HepG2 (cell line): ENCODE data around the gene DLL1. TPM values are rescaled to one million over a fixed set of nuclear protein-coding genes. Genes with fewer than 3 reads are reported as not detected.
A peak's percentile ranks its signal among the peaks of the same experiment; 100 is the strongest.

ENCODE experiments used
- ATAC-seq: fragments of 200-7000 bp; cut with Tn5 transposase; 3 replicates; pipeline ENCODE4 v1.9.1; 2020; ENCODE audit warnings: mild to moderate bottlenecking, moderate library complexity
- Bru-seq: library from RNA; stranded (reverse); fragments of 400-500 nt; gene quantifications from one replicate; lab custom pipeline; 2021; lab: Mats Ljungman, UMichigan
- BruChase-seq, 2 experiments: library from RNA; stranded (reverse); fragments of 400-500 nt; gene quantifications; one replicate each; lab custom pipeline; 2021; lab: Mats Ljungman, UMichigan
- BruUV-seq: library from RNA; stranded (reverse); fragments of 400-500 nt; replicated peaks from 2 replicates; lab custom pipeline; 2021; lab: Mats Ljungman, UMichigan
- CTCF ChIA-PET: fragments of 300-600 bp; formaldehyde crosslinking; extraction: SDS; loops from one replicate; lab custom pipeline; 2021; ENCODE audit warnings: low total read pairs, inconsistent platforms, low intra/inter-chr PET ratio; lab: Yijun Ruan, JAX
- POLR2A ChIA-PET: fragments of 350-600 bp; sonication (Branson Sonifier 250); formaldehyde crosslinking; loops from one replicate; lab custom pipeline; 2020; ENCODE audit warnings: antibody characterized with exemption, inconsistent platforms; lab: Yijun Ruan, JAX
- DNase-seq: peaks from one replicate; pipeline ENCODE4 v3.0.0-alpha.2; 2015; ENCODE audit warnings: low spot score
- FAIRE-seq: peaks from 3 replicates; lab custom pipeline; 2011; peaks lifted over from hg19 to GRCh38; lab: Jason Lieb, UNC
- H2AFZ ChIP-seq: one replicate; pipeline ENCODE4 v1.6.1; 2011; ENCODE audit warnings: low read length, inconsistent platforms
- H3K27ac ChIP-seq: fragments of 300-600 bp; 3 replicates; pipeline ENCODE4 v1.8.0; 2011; ENCODE audit warnings: mixed run types, mild to moderate bottlenecking, mixed read lengths, low read length, inconsistent platforms; ENCODE audit not compliant: insufficient read depth; ENCODE audit errors: extremely low read length
- H3K27me3 ChIP-seq, 2 experiments: fragments of 200-600 bp in 1 of 2; 2 replicates in 1 of 2; 3 replicates in 1 of 2; pipeline versions ENCODE4 v1.6.0 to v1.8.0; 2011; ENCODE audit warnings: low read length in 2 of 2, mild to moderate bottlenecking in 2 of 2, moderate library complexity in 2 of 2, inconsistent platforms in 1 of 2; ENCODE audit not compliant: insufficient read depth in 2 of 2, control insufficient read depth in 1 of 2
- H3K36me3 ChIP-seq, 2 experiments: fragments of 200-600 bp in 1 of 2; replicated peaks in 1 of 2; 2 replicates in 1 of 2; 3 replicates in 1 of 2; pipeline versions ENCODE4 v1.5.1 to v1.8.0; 2011; ENCODE audit warnings: low read length in 2 of 2, inconsistent platforms in 1 of 2; ENCODE audit not compliant: insufficient read depth in 2 of 2, control insufficient read depth in 1 of 2
- H3K4me1 ChIP-seq: 2 replicates; pipeline ENCODE4 v1.5.1; 2012; ENCODE audit warnings: low read length, inconsistent platforms; ENCODE audit not compliant: insufficient read depth
- H3K4me2 ChIP-seq: 2 replicates; pipeline ENCODE4 v1.6.0; 2011; ENCODE audit warnings: low read depth, low read length, inconsistent platforms
- H3K4me3 ChIP-seq, 3 experiments: fragments of 200-600 bp in 1 of 3; sonication (generic), shearing (Covaris generic) in 1 of 3; replicated peaks in 1 of 3; 2 replicates each; pipeline ENCODE4 v1.5.1; 2011 to 2016; ENCODE audit warnings: low read length in 3 of 3, inconsistent platforms in 2 of 3, low read depth in 2 of 3, mild to moderate bottlenecking in 2 of 3, control low read depth in 1 of 3, mixed read lengths in 1 of 3; ENCODE audit not compliant: insufficient read depth in 1 of 3
- H3K79me2 ChIP-seq: one replicate; pipeline ENCODE4 v1.6.1; 2011; ENCODE audit warnings: low read length, inconsistent platforms; ENCODE audit not compliant: insufficient read depth
- H3K9ac ChIP-seq: 2 replicates; pipeline ENCODE4 v1.6.0; 2011; ENCODE audit warnings: mild to moderate bottlenecking, low read depth, low read length, inconsistent platforms; ENCODE audit not compliant: insufficient read depth
- H3K9me3 ChIP-seq: 2 replicates; pipeline ENCODE4 v1.5.1; 2012; ENCODE audit warnings: mild to moderate bottlenecking, low read length
- H4K20me1 ChIP-seq: 2 replicates; pipeline ENCODE4 v1.6.0; 2011; ENCODE audit warnings: inconsistent platforms, mild to moderate bottlenecking, low read length, moderate library complexity; ENCODE audit not compliant: insufficient read depth
- EZH2 ChIP-seq: conservative IDR thresholded peaks from 2 replicates; pipeline ENCODE4 v1.6.1; 2012; ENCODE audit warnings: mild to moderate bottlenecking, low read depth, low read length, moderate library complexity
- PBX2 ChIP-seq: IDR thresholded peaks from 2 replicates; pipeline ENCODE4 v1.6.1; 2016; ENCODE audit warnings: control low read depth
- XRCC5 ChIP-seq: fragments of 200-400 bp; formaldehyde crosslinking; optimal IDR thresholded peaks from 2 replicates; pipeline ENCODE3; 2017; ENCODE audit warnings: mild to moderate bottlenecking, low read length
- ZBTB7B ChIP-seq: sonication (generic); formaldehyde crosslinking; IDR thresholded peaks from 2 replicates; pipeline ENCODE4 v1.4.0; 2020; ENCODE audit warnings: missing genetic modification reagents
- ZBTB8A ChIP-seq: sonication (generic); formaldehyde crosslinking; IDR thresholded peaks from 2 replicates; pipeline ENCODE4 v1.4.0; 2020; ENCODE audit warnings: mild to moderate bottlenecking, low read depth, missing genetic modification reagents, borderline replicate concordance
- ZNF263 ChIP-seq: sonication (generic); formaldehyde crosslinking; IDR thresholded peaks from 2 replicates; pipeline ENCODE4 v1.4.0; 2020; ENCODE audit warnings: missing genetic modification reagents
- ZNF382 ChIP-seq: sonication (generic); formaldehyde crosslinking; IDR thresholded peaks from 2 replicates; pipeline ENCODE4 v1.5.0; 2020; ENCODE audit warnings: missing genetic modification reagents, mild to moderate bottlenecking, borderline replicate concordance
- ZNF792 ChIP-seq: IDR thresholded peaks from 2 replicates; pipeline ENCODE4 v1.6.1; 2016
- WGBS: methylation state at CpG from one replicate; pipeline ENCODE4 v1.1.6; 2017; ENCODE audit warnings: low lambda C conversion rate; 5-methylcytosine and 5-hydroxymethylcytosine counted together
- in situ Hi-C: cut with HindIII; loops from 2 replicates; pipeline ENCODE4 v1.10.0; 2017; ENCODE audit warnings: low pct_unique_long_range_greater_than_20kb; ENCODE audit not compliant: extremely low pct_ligation_motif_present
- intact Hi-C: fragments of 100-400 bp; cut with micrococcal nuclease; formaldehyde crosslinking; loops from one replicate; pipeline ENCODE4 v1.10.0; 2022; ENCODE audit not compliant: unreplicated experiment
- long read RNA-seq, 2 experiments: library from RNA in 1 of 2; library from polyadenylated mRNA in 1 of 2; stranded (forward) in 1 of 2; unstranded in 1 of 2; transcript quantifications; one replicate each; pipeline ENCODE4 v2.0.0, GENCODE V29; 2019 to 2022
- polyA minus RNA-seq, 3 experiments: library from RNA; depleted of rRNA, polyadenylated mRNA; stranded (reverse); fragments of >200 nt; gene quantifications; 2 replicates each; pipeline ENCODE4 v1.2.3, GENCODE V29; 2011; ENCODE audit warnings: low replicate concordance in 1 of 3
- polyA plus RNA-seq, 8 experiments: library from polyadenylated mRNA; depleted of rRNA in 3 of 8; stranded (reverse) in 7 of 8; unstranded in 1 of 8; fragments of >200 nt; fragmentation: Illumina TruSeq in 4 of 8; extraction: Trizol in 4 of 8; gene quantifications; 2 replicates each; pipeline versions ENCODE4 v1.2.1 to v1.2.3, GENCODE V29; 2011 to 2016; ENCODE audit warnings: low read depth in 4 of 8, missing spikeins in 1 of 8, mixed read lengths in 1 of 8; ENCODE audit not compliant: insufficient read depth in 1 of 8
- total RNA-seq, 5 experiments: library from RNA; depleted of rRNA; stranded (reverse); fragments of >200 nt; fragmentation: Illumina TruSeq; extraction: Trizol; gene quantifications; 2 replicates each; pipeline ENCODE4 v1.2.3, GENCODE V29; 2016; ENCODE audit warnings: low read depth in 1 of 5
- TF ChIP-seq, protein P1 (sequence below): sonication (generic); formaldehyde crosslinking; IDR thresholded peaks from 2 replicates; pipeline ENCODE4 v1.5.1; 2020; ENCODE audit warnings: mild to moderate bottlenecking, moderate library complexity, missing genetic modification reagents
- TF ChIP-seq, protein P2 (sequence below): sonication (generic); formaldehyde crosslinking; IDR thresholded peaks from 2 replicates; pipeline ENCODE4 v1.4.0; 2020; ENCODE audit warnings: missing genetic modification reagents

The DLL1 gene, protein sequence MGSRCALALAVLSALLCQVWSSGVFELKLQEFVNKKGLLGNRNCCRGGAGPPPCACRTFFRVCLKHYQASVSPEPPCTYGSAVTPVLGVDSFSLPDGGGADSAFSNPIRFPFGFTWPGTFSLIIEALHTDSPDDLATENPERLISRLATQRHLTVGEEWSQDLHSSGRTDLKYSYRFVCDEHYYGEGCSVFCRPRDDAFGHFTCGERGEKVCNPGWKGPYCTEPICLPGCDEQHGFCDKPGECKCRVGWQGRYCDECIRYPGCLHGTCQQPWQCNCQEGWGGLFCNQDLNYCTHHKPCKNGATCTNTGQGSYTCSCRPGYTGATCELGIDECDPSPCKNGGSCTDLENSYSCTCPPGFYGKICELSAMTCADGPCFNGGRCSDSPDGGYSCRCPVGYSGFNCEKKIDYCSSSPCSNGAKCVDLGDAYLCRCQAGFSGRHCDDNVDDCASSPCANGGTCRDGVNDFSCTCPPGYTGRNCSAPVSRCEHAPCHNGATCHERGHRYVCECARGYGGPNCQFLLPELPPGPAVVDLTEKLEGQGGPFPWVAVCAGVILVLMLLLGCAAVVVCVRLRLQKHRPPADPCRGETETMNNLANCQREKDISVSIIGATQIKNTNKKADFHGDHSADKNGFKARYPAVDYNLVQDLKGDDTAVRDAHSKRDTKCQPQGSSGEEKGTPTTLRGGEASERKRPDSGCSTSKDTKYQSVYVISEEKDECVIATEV
- total RNA-seq (2016; rRNA removed; fragmentation: Illumina TruSeq; extraction: Trizol) (not detected in 2 replicates), polyA plus RNA-seq (2011; rRNA removed) (not detected in 2 replicates), polyA minus RNA-seq (2011; rRNA and poly(A)+ RNA removed; ENCODE audit: low replicate concordance) (not detected in 2 replicates), Bru-seq, nascent RNA (not detected), BruChase-seq, experiment 1, labeled RNA remaining after a 6-hour chase (percentile 21 among the genes with signal in this experiment), BruChase-seq, experiment 2, labeled RNA remaining after a 2-hour chase (not detected)
- total RNA-seq (2016; cell fraction: cytosol; rRNA removed; fragmentation: Illumina TruSeq; extraction: Trizol; ENCODE audit: low read depth), result not detected in 2 replicates
- not detected in 2 replicates for total RNA-seq (2016; cell fraction: insoluble cytoplasmic fraction; rRNA removed; fragmentation: Illumina TruSeq; extraction: Trizol)
- total RNA-seq (2016; cell fraction: membrane; rRNA removed; fragmentation: Illumina TruSeq; extraction: Trizol), result not detected in 2 replicates
- not detected in 2 replicates for total RNA-seq (2016; cell fraction: nucleus; rRNA removed; fragmentation: Illumina TruSeq; extraction: Trizol)
- not detected in 2 replicates for polyA plus RNA-seq (2011; cell fraction: cytosol; rRNA removed)
- polyA plus RNA-seq (2011; cell fraction: nucleus; rRNA removed), result 0.10 TPM in 2 replicates
- polyA plus RNA-seq (2012), result not detected in 2 replicates
- not detected in 2 replicates for polyA plus RNA-seq (2016; cell fraction: cytosol; fragmentation: Illumina TruSeq; extraction: Trizol; ENCODE audit: low read depth)
- not detected in 2 replicates for polyA plus RNA-seq (2016; cell fraction: insoluble cytoplasmic fraction; fragmentation: Illumina TruSeq; extraction: Trizol; ENCODE audit: low read depth)
- not detected in 2 replicates for polyA plus RNA-seq (2016; cell fraction: membrane; fragmentation: Illumina TruSeq; extraction: Trizol; ENCODE audit: low read depth)
- not detected in 2 replicates for polyA plus RNA-seq (2016; cell fraction: nucleus; fragmentation: Illumina TruSeq; extraction: Trizol; ENCODE audit: insufficient read depth, low read depth)
- not detected in 2 replicates for polyA minus RNA-seq (2011; cell fraction: cytosol; rRNA and poly(A)+ RNA removed)
- polyA minus RNA-seq (2011; cell fraction: nucleus; rRNA and poly(A)+ RNA removed), result not detected in 2 replicates
- long read RNA-seq, experiment 1, result 0 reads
- long read RNA-seq, experiment 2, result 0 reads

- Histone ChIP-seq H3K27me3 (peaks cover 47 to 97% of the 10 kb centered on the region in 2 experiments), H3K4me2 (peak within 1 kb of the TSS; percentile 68), H4K20me1 (peaks cover 4% of the 10 kb centered on the region; the same call in 1 of the 2 replicates), H2AFZ (no peak within 1 kb of the TSS), H3K79me2 (no peaks in the 10 kb centered on the region), H3K9me3 (no peaks in the 10 kb centered on the region), H3K4me1 (peaks cover 31% of the 10 kb centered on the region), H3K27ac (no peak within 1 kb of the TSS), H3K36me3 (no peaks in the 10 kb centered on the region), H3K4me3 (peak within 1 kb of the TSS; percentile 46 to 63 (median 55); a peak in 4 of 6 replicates), H3K9ac (no peak within 1 kb of the TSS)
- no peak for FAIRE-seq
- intact Hi-C loops, result no loop called here
- no TSS peak for BruUV-seq
- in situ Hi-C loops, result no loop called here
- ChIA-PET CTCF (no interaction called here), POLR2A (no interaction called here)
- peak; percentile 7; the same call in 2 of the 3 replicates for ATAC-seq
- 4% methylated on average over 60 of the region's 83 CpGs for WGBS
- no peak for DNase-seq
- TF ChIP-seq ZBTB8A (CRISPR knock-in tag) (no peak), ZNF792 (no peak), ZNF382 (no peak), PBX2 (CRISPR knock-in tag) (no peak), EZH2 (peak; percentile 92; the same call in 1 of the 2 replicates), ZNF263 (CRISPR knock-in tag) (peak; percentile 93), ZBTB7B (CRISPR knock-in tag) (0 out of 2 replicates have a peak, but pooled peaks have one; percentile 20), XRCC5 (peak; percentile 15)
- TF ChIP-seq, protein P1, sequence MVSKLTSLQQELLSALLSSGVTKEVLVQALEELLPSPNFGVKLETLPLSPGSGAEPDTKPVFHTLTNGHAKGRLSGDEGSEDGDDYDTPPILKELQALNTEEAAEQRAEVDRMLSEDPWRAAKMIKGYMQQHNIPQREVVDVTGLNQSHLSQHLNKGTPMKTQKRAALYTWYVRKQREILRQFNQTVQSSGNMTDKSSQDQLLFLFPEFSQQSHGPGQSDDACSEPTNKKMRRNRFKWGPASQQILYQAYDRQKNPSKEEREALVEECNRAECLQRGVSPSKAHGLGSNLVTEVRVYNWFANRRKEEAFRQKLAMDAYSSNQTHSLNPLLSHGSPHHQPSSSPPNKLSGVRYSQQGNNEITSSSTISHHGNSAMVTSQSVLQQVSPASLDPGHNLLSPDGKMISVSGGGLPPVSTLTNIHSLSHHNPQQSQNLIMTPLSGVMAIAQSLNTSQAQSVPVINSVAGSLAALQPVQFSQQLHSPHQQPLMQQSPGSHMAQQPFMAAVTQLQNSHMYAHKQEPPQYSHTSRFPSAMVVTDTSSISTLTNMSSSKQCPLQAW, result no peak
- TF ChIP-seq, protein P2, sequence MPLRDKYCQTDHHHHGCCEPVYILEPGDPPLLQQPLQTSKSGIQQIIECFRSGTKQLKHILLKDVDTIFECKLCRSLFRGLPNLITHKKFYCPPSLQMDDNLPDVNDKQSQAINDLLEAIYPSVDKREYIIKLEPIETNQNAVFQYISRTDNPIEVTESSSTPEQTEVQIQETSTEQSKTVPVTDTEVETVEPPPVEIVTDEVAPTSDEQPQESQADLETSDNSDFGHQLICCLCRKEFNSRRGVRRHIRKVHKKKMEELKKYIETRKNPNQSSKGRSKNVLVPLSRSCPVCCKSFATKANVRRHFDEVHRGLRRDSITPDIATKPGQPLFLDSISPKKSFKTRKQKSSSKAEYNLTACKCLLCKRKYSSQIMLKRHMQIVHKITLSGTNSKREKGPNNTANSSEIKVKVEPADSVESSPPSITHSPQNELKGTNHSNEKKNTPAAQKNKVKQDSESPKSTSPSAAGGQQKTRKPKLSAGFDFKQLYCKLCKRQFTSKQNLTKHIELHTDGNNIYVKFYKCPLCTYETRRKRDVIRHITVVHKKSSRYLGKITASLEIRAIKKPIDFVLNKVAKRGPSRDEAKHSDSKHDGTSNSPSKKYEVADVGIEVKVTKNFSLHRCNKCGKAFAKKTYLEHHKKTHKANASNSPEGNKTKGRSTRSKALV, result peak; percentile 86; the same call in 1 of the 2 replicates
Measured at GRCh38 chr6:170290296-170291128, at the start of gene DLL1. DLL1 (minus strand) TSS chr6:170291078; CDS start chr6:170290139, 939 bp downstream.
